D721Med (cell line): ENCODE measurements around the gene SFXN1.

Source experiments
- DNase-seq: peaks from one replicate; pipeline ENCODE4 v3.0.0; 2011; ENCODE audit warnings: low spot score; ENCODE audit not compliant: insufficient read length
- FAIRE-seq: peaks from 2 replicates; lab custom pipeline; 2011; peaks lifted over from hg19 to GRCh38; lab: Jason Lieb, UNC
- TF ChIP-seq, protein P1 (sequence below): IDR thresholded peaks from 2 replicates; pipeline ENCODE4 v1.5.1; 2012; ENCODE audit warnings: mild to moderate bottlenecking, control low read depth; ENCODE audit not compliant: insufficient read depth; ENCODE audit errors: missing control alignments

SFXN1 gene

DNA sequence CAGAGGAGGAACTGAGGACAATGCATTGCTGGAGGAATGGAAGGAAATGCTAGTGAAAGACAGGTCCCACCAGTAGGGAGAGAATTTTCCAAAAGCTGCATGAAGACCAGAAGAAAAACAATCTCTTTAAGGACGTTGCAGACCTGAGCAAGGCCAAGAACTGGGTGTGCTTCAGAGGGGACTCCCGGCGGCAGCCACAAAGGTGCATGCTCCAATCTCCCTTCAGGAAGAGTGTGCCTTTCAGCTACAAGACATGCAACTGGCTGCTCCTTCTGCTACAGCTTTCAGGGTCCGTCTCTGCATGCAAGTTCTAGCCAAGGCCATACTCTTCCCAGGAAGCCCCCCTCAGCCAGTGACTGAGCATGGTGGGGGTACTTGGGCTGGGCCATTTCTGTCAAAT lies 62.9 kb downstream of the SFXN1 start:
- FAIRE-seq (no peak), DNase-seq (no peak)
- TF ChIP-seq, protein P1, sequence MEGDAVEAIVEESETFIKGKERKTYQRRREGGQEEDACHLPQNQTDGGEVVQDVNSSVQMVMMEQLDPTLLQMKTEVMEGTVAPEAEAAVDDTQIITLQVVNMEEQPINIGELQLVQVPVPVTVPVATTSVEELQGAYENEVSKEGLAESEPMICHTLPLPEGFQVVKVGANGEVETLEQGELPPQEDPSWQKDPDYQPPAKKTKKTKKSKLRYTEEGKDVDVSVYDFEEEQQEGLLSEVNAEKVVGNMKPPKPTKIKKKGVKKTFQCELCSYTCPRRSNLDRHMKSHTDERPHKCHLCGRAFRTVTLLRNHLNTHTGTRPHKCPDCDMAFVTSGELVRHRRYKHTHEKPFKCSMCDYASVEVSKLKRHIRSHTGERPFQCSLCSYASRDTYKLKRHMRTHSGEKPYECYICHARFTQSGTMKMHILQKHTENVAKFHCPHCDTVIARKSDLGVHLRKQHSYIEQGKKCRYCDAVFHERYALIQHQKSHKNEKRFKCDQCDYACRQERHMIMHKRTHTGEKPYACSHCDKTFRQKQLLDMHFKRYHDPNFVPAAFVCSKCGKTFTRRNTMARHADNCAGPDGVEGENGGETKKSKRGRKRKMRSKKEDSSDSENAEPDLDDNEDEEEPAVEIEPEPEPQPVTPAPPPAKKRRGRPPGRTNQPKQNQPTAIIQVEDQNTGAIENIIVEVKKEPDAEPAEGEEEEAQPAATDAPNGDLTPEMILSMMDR = no peak

DNA sequence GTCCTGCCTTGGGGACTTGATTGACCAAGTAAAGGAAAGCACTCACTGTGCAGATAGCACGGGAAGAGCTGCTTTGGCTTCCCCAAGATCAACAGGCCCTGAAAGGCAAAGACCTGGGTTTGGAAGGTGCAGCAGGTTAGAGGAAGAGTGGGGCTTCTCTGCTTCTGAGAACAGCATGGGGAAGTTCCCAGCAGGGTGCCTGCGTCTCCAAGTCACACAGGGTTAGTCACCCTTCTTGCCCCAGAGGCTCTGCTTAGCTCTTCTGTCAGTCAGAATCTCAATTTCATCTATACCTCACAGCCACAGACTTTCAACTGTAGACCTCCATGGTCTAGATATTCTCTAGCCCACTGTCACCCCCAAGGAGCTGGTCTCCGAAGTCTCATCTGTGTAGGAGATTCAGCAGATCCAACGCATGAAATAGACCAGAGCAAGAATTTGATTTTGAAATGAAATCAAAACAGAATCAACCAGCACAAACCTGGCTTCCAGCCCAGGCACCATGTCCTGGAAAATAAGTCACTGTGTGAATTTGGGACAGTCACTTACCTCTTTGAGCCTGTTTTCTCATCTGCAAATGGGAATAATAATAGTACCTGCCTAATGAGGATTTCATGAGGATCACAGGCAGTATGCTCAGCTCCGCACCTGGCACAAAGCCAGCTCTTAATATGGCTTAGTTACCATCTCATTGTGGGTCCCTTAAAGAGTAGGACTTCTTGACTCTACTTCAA lies 64.0 kb downstream of the SFXN1 start:
- TF ChIP-seq, protein P1 = no peak
- no peak for DNase-seq
- no peak for FAIRE-seq

DNA sequence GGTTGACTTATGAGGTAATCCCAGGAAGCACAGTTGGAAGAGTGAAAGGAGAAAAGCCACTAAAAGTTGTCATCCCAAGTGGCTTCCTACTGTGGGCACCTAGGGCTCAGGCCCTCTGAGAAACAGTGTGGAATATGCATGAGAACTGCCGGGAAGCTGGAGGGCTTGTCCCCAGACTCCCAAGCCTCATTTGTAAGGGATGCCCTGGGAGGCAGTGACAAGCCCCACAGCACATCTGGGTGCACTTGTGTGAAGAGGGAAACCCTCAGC lies 64.5 kb downstream of the SFXN1 start:
- FAIRE-seq (no peak), DNase-seq (no peak)
- TF ChIP-seq, protein P1 = no peak

DNA sequence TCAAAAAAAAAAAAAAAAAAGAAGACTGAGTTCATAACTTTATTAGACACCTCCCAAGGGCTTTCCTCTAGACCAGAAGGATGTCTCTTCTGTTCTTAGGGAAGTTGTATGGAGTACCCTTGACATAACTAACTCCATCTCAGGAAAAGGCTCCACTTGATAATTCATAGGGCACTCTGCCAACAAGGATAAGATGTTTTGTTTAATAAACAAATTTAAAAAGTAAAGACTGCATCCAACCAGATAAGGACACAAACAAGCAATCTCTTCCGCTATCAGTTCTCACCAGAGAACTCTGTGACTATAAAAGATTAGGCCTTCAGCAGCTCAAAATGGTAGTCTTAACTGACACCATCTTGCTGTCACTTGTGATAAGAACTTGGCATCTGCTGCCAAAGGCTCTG lies 65.8 kb downstream of the SFXN1 start:
- DNase-seq = no peak

DNA sequence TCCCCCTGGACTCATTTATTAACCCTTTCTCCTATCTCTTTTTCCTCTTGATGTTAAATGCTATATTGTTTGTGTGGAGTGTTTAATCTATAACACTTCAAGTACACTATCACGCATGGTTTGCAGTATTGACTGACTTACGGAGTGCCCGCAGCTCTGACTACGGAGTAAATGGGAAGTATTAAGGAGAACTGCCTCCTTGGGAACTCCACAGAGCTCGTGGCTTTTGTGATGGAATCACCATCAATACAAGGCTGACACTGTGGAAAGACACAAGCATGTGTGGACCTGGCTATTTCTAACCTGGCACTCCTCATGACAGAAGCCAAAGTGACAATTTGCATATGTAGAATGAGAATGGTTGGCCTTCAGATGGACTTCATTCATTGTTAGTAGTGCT lies 66.2 kb downstream of the SFXN1 start:
- FAIRE-seq (no peak), DNase-seq (no peak)
- TF ChIP-seq, protein P1 = no peak

More for the DNA sequence above, 65.8 kb downstream of the SFXN1 start:
- TF ChIP-seq, protein P1 = no peak
- no peak for FAIRE-seq

DNA sequence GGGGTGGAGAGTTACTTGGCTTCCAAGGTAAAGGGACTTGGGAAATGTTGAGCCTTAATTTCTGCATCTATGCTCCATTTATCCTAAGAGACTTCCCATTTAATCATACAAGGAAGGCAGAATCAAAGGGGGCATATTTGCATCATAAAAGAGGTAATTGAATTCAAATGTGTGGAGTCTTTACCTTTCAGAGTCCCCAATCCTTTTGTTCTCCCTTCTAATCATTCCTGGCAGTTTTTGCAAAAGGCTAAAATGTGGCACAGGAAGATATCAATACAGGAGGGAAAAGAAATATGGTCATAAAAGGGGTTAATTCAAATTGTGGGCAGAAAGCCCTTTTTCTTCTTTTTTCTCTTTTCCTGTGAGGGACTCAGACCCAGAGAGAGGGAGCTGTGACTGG lies 69.5 kb downstream of the SFXN1 start:
- DNase-seq = no peak
- TF ChIP-seq, protein P1 = no peak
- no peak for FAIRE-seq

DNA sequence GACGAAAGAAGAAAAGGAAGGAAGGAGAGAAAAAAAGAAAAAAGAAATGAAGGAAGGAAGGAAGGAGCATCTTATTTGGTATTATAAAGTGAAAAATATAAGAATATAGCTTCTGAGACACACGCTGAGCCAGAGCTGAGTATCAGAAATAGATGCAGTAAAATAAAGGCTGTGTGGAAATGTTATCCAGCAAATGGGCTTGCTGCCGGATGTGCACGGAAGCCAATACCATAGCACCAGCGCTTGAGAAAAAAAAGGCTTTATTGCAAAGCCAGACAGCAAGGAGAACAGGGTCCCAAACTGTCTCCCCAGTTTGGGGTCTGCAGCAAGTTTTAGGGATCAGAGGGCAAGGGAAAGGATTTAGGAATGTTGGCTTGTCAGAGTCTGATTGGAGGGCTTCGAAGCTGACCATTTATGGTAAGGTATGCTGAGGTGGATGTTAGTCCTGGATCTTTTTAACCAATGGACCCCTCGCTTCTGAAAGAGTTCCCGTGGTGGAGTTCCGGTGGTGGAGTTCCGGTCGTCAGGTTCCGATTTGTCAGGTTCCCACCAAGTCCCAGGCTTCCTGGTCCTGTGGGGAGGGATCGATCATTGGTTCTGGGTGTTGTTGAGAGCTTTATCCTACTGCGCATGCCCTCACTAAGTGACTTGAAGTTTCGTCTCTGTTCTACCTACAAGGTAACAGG lies 70.4 kb downstream of the SFXN1 start:
- FAIRE-seq (no peak), DNase-seq (no peak)

More for the DNA sequence above, 70.4 kb downstream of the SFXN1 start:
- TF ChIP-seq, protein P1 = no peak
